CD8-positive, alpha-beta memory T cell (primary cell): ENCODE measurements around the gene SPESP1. TPM values are rescaled to one million over a fixed set of nuclear protein-coding genes. Genes with fewer than 3 reads are reported as not detected.

Experiments
- CTCF ChIA-PET: fragments of 350-600 bp; sonication (Branson Sonifier 250); formaldehyde crosslinking; loops from one replicate; lab custom pipeline; 2021; ENCODE audit warnings: antibody characterized with exemption; lab: Charles Lee
- POLR2A ChIA-PET: fragments of 350-600 bp; sonication (Branson Sonifier 250); formaldehyde crosslinking; loops from one replicate; lab custom pipeline; 2021; ENCODE audit warnings: antibody characterized with exemption; lab: Charles Lee
- DNase-seq, 5 donors: peaks; one replicate each; pipeline versions ENCODE4 v3.0.0 to v3.0.0-alpha.2; 2020 to 2022; ENCODE audit warnings: mixed read lengths in 1 of 5
- H3K27ac ChIP-seq: one replicate; pipeline ENCODE4 v1.7.0; 2013; ENCODE audit warnings: low read depth, mild to moderate bottlenecking, low read length, moderate library complexity
- H3K27me3 ChIP-seq: 2 replicates; pipeline ENCODE4 v1.7.0; 2013; ENCODE audit warnings: low read length, mild to moderate bottlenecking; ENCODE audit not compliant: insufficient read depth, poor library complexity, severe bottlenecking
- H3K36me3 ChIP-seq: 2 replicates; pipeline ENCODE4 v1.7.0; 2013; ENCODE audit warnings: mild to moderate bottlenecking, low read length, moderate library complexity; ENCODE audit not compliant: insufficient read depth
- H3K4me1 ChIP-seq: 2 replicates; pipeline ENCODE4 v1.7.0; 2013; ENCODE audit warnings: mild to moderate bottlenecking, low read length, moderate library complexity; ENCODE audit not compliant: insufficient read depth
- H3K4me3 ChIP-seq: 2 replicates; pipeline ENCODE4 v1.7.0; 2013; ENCODE audit warnings: mild to moderate bottlenecking, low read length
- H3K9me3 ChIP-seq: 2 replicates; pipeline ENCODE4 v1.7.0; 2013; ENCODE audit warnings: mild to moderate bottlenecking, low read length
- H3K27ac Mint-ChIP-seq, 8 donors: one replicate each; pipeline ENCODE4 v1.8.0; 2020 to 2021; ENCODE audit warnings: mixed read lengths in 8 of 8, mild to moderate bottlenecking in 6 of 8, inconsistent platforms in 3 of 8, moderate library complexity in 3 of 8
- H3K27me3 Mint-ChIP-seq, 2 donors: one replicate each; pipeline ENCODE4 v1.8.0; 2020 to 2021; ENCODE audit warnings: mixed read lengths in 2 of 2, mild to moderate bottlenecking in 1 of 2, moderate library complexity in 1 of 2
- H3K36me3 Mint-ChIP-seq, 3 donors: one replicate each; pipeline ENCODE4 v1.8.0; 2020 to 2021; ENCODE audit warnings: mixed read lengths in 3 of 3, inconsistent platforms in 1 of 3, mild to moderate bottlenecking in 1 of 3
- H3K4me1 Mint-ChIP-seq, 3 donors: one replicate each; pipeline ENCODE4 v1.8.0; 2020 to 2021; ENCODE audit warnings: mixed read lengths in 3 of 3, inconsistent platforms in 1 of 3, mild to moderate bottlenecking in 1 of 3
- H3K4me3 Mint-ChIP-seq, 7 donors: one replicate each; pipeline ENCODE4 v1.8.0; 2020 to 2021; ENCODE audit warnings: mixed read lengths in 7 of 7, mild to moderate bottlenecking in 6 of 7, moderate library complexity in 4 of 7, inconsistent platforms in 2 of 7
- H3K9me3 Mint-ChIP-seq, 5 donors: one replicate each; pipeline ENCODE4 v1.8.0; 2020 to 2022; ENCODE audit warnings: mixed read lengths in 5 of 5, mild to moderate bottlenecking in 3 of 5, moderate library complexity in 2 of 5, inconsistent platforms in 1 of 5
- polyA plus RNA-seq: library from polyadenylated mRNA; unstranded; fragments of 300-500 nt; fragmentation: Illumina TruSeq; gene quantifications from one replicate; pipeline ENCODE4 v1.2.3, GENCODE V29; 2021
- total RNA-seq, 2 experiments: library from RNA; stranded (reverse); gene quantifications; one replicate each; pipeline ENCODE4 v1.2.3, GENCODE V29; 2021

Gene SPESP1
- total and polyA plus RNA-seq, 3 experiments from 2014 or later: 0.63 to 1.0 (median 0.86) TPM

DNA sequence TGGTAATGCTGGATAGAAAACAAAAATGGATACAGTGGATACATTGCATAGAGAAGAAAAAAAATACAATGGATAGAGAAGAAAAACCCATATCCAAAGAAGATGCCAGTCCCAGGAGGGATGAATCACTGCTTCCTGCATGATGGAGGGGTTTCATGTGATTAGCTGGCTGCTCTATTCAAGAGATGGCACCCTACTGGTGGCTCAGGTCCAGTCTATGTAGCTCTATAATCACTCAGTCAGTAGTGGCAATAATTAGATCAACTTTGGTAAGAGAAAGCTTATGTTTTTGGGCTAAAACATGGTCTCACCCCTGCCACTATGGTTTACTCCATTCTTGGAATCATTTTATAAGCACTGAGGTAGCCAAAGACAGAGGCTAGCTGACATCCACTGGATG lies 50.5 kb downstream of the SPESP1 start:
- CTCF ChIA-PET: no interaction called here
- no peaks in the 10 kb centered on the region for H3K9me3 ChIP-seq
- H3K9me3 Mint-ChIP-seq: peaks cover 7 to 18% (median 11%) of the 10 kb centered on the region in 5 donors
- H3K36me3 ChIP-seq: no peaks in the 10 kb centered on the region
- peaks cover 0 to 4% (median 0%) of the 10 kb centered on the region in 3 donors for H3K36me3 Mint-ChIP-seq
- H3K27ac Mint-ChIP-seq: no peak overlapping the region
- H3K4me1 ChIP-seq: no peaks in the 10 kb centered on the region
- H3K27me3 Mint-ChIP-seq: peaks cover 2 to 22% of the 10 kb centered on the region in 2 donors
- no peak overlapping the region for H3K4me3 ChIP-seq
- H3K4me3 Mint-ChIP-seq: no peak overlapping the region
- H3K27ac ChIP-seq: no peak overlapping the region
- POLR2A ChIA-PET: no interaction called here
- DNase-seq: no peak
- no peaks in the 10 kb centered on the region for H3K4me1 Mint-ChIP-seq
- H3K27me3 ChIP-seq: no peaks in the 10 kb centered on the region

DNA sequence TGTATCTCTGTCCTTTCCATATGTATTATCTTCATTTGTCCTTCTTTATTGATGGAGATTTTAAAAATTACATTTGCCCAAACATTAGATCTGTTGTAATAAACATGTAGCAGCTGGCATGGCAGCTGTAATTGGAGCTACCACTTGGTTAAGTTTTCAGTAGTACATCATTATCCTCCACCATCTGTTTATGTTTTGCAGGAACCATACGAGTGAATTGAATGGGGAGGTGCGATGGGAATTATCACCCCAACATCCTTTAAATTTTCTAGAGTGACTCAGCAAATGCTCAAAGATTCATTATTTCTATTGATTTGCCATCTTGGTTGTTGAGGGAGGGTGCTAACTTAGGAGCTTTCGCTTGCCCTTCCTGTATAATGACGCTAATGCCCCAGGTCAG lies 51.6 kb downstream of the SPESP1 start:
- no peak for DNase-seq
- no peaks in the 10 kb centered on the region for H3K36me3 ChIP-seq
- H3K9me3 ChIP-seq: no peaks in the 10 kb centered on the region
- Mint-ChIP-seq H3K4me3 (no peak overlapping the region), H3K36me3 (peaks cover 0 to 4% (median 0%) of the 10 kb centered on the region in 3 donors), H3K9me3 (peaks cover 4 to 15% (median 11%) of the 10 kb centered on the region in 5 donors), H3K4me1 (no peaks in the 10 kb centered on the region), H3K27me3 (peaks cover 2 to 22% of the 10 kb centered on the region in 2 donors), H3K27ac (no peak overlapping the region)
- H3K27me3 ChIP-seq: no peaks in the 10 kb centered on the region
- POLR2A ChIA-PET: no interaction called here
- CTCF ChIA-PET: no interaction called here
- no peak overlapping the region for H3K4me3 ChIP-seq
- H3K27ac ChIP-seq: no peak overlapping the region
- no peaks in the 10 kb centered on the region for H3K4me1 ChIP-seq

- Histone ChIP-seq H3K4me1 (no peaks in the 10 kb centered on the region), H3K4me3 (no peak overlapping the region), H3K36me3 (no peaks in the 10 kb centered on the region), H3K27me3 (no peaks in the 10 kb centered on the region), H3K27ac (no peak overlapping the region), H3K9me3 (no peaks in the 10 kb centered on the region)
- H3K4me3 Mint-ChIP-seq: no peak overlapping the region
- no peaks in the 10 kb centered on the region for H3K36me3 Mint-ChIP-seq
- no peak overlapping the region for H3K27ac Mint-ChIP-seq
- H3K27me3 Mint-ChIP-seq: peaks cover 6 to 27% of the 10 kb centered on the region in 2 donors
- H3K4me1 Mint-ChIP-seq: no peaks in the 10 kb centered on the region
- CTCF ChIA-PET: no interaction called here
- POLR2A ChIA-PET: no interaction called here
- H3K9me3 Mint-ChIP-seq: peaks cover 0 to 7% (median 3%) of the 10 kb centered on the region in 5 donors
- DNase-seq: no peak
These were observed 52.7 kb downstream of the SPESP1 start for GRCh38 chr15:68982976-68983563.

GRCh38 chr15:68983961-68984481 lies 53.7 kb downstream of the SPESP1 start:
- DNase-seq: no peak
- no peak overlapping the region for H3K4me3 ChIP-seq
- no peaks in the 10 kb centered on the region for H3K9me3 Mint-ChIP-seq
- H3K4me3 Mint-ChIP-seq: no peak overlapping the region
- peaks cover 6 to 31% of the 10 kb centered on the region in 2 donors for H3K27me3 Mint-ChIP-seq
- CTCF ChIA-PET: no interaction called here
- POLR2A ChIA-PET: no interaction called here
- H3K27ac ChIP-seq: peak overlapping the region; percentile 48
- H3K36me3 ChIP-seq: no peaks in the 10 kb centered on the region
- no peak overlapping the region for H3K27ac Mint-ChIP-seq
- no peaks in the 10 kb centered on the region for H3K4me1 ChIP-seq
- no peaks in the 10 kb centered on the region for H3K4me1 Mint-ChIP-seq
- H3K9me3 ChIP-seq: no peaks in the 10 kb centered on the region
- no peaks in the 10 kb centered on the region for H3K36me3 Mint-ChIP-seq
- H3K27me3 ChIP-seq: no peaks in the 10 kb centered on the region

GRCh38 chr15:68984586-68984985 lies 54.3 kb downstream of the SPESP1 start:
- H3K4me3 Mint-ChIP-seq: no peak overlapping the region
- ChIA-PET CTCF (no interaction called here), POLR2A (no interaction called here)
- no peak overlapping the region for H3K27ac Mint-ChIP-seq
- no peaks in the 10 kb centered on the region for H3K9me3 ChIP-seq
- H3K36me3 ChIP-seq: no peaks in the 10 kb centered on the region
- no peak for DNase-seq
- H3K36me3 Mint-ChIP-seq: no peaks in the 10 kb centered on the region
- peak overlapping the region; percentile 48 for H3K27ac ChIP-seq
- H3K4me3 ChIP-seq: no peak overlapping the region
- no peaks in the 10 kb centered on the region for H3K27me3 ChIP-seq
- no peaks in the 10 kb centered on the region for H3K9me3 Mint-ChIP-seq
- H3K4me1 Mint-ChIP-seq: no peaks in the 10 kb centered on the region
- peaks cover 6 to 30% of the 10 kb centered on the region in 2 donors for H3K27me3 Mint-ChIP-seq
- H3K4me1 ChIP-seq: no peaks in the 10 kb centered on the region

DNA sequence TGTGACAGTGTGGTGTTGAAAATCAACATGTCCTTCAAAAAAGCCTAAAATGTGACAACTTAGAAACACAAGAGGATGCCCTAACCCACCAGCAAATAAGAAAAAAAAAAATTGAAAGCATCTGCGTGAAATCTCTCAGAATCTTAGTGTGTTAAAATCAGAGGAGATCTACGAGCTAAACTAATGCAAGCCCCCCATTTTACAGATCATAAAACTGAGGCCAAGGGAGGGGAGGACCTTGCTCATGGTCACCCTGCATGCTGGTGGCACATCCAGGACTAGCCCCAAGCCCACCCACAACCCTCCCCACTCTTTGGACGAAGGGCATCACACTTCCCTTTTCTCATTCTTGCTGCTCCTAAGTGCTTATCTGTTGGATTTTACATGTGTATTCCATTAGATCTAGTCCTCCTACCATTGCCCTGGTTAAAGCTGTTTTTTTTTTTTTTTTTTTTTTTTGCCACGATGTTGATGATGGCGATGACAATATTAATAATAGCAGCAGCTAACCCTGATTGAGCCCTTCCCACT lies 55.1 kb downstream of the SPESP1 start:
- no peak overlapping the region for H3K4me3 ChIP-seq
- ChIA-PET CTCF (no interaction called here), POLR2A (no interaction called here)
- no peak overlapping the region for H3K27ac Mint-ChIP-seq
- no peak overlapping the region for H3K27ac ChIP-seq
- H3K27me3 Mint-ChIP-seq: peaks cover 6 to 30% of the 10 kb centered on the region in 2 donors
- no peaks in the 10 kb centered on the region for H3K4me1 Mint-ChIP-seq
- H3K27me3 ChIP-seq: no peaks in the 10 kb centered on the region
- H3K4me1 ChIP-seq: no peaks in the 10 kb centered on the region
- H3K9me3 Mint-ChIP-seq: no peaks in the 10 kb centered on the region
- no peak overlapping the region for H3K4me3 Mint-ChIP-seq
- DNase-seq: no peak
- H3K9me3 ChIP-seq: no peaks in the 10 kb centered on the region
- H3K36me3 ChIP-seq: no peaks in the 10 kb centered on the region
- no peaks in the 10 kb centered on the region for H3K36me3 Mint-ChIP-seq

- peaks cover 6 to 29% of the 10 kb centered on the region in 2 donors for H3K27me3 Mint-ChIP-seq
- no peak for DNase-seq
- H3K4me1 Mint-ChIP-seq: no peaks in the 10 kb centered on the region
- Histone ChIP-seq H3K27ac (no peak overlapping the region), H3K9me3 (no peaks in the 10 kb centered on the region), H3K4me1 (no peaks in the 10 kb centered on the region), H3K27me3 (no peaks in the 10 kb centered on the region), H3K4me3 (no peak overlapping the region), H3K36me3 (no peaks in the 10 kb centered on the region)
- H3K27ac Mint-ChIP-seq: no peak overlapping the region
- POLR2A ChIA-PET: no interaction called here
- no peaks in the 10 kb centered on the region for H3K9me3 Mint-ChIP-seq
- H3K36me3 Mint-ChIP-seq: no peaks in the 10 kb centered on the region
- H3K4me3 Mint-ChIP-seq: no peak overlapping the region
- CTCF ChIA-PET: no interaction called here
These were observed 56.0 kb downstream of the SPESP1 start for GRCh38 chr15:68986322-68986721.

DNA sequence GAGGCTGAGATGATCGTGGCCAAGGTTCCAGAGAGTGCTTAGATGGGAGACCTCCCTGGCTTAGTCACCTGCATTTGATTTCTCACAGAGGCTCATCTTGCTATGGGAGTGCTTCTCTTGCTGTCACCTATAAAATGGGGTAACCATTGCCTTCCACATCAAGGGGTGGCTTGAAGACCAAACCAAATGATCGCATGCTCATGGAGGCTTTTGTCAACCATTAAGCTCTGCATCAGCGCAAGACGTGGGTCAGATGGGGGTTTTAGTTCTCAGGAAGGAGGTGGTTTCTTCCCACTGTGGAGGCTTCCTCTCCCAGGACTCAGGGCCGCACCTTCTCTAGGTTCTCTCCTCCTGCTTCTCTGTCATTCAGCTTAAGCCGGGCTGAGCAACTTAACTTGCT lies 56.8 kb downstream of the SPESP1 start:
- H3K36me3 Mint-ChIP-seq: no peaks in the 10 kb centered on the region

More for the DNA sequence above, 56.8 kb downstream of the SPESP1 start:
- H3K4me1 ChIP-seq: no peaks in the 10 kb centered on the region
- POLR2A ChIA-PET: no interaction called here
- H3K27me3 Mint-ChIP-seq: peaks cover 6 to 28% of the 10 kb centered on the region in 2 donors
- no peak overlapping the region for H3K4me3 Mint-ChIP-seq
- H3K36me3 ChIP-seq: no peaks in the 10 kb centered on the region
- no peaks in the 10 kb centered on the region for H3K4me1 Mint-ChIP-seq
- no peaks in the 10 kb centered on the region for H3K9me3 Mint-ChIP-seq
- no peak overlapping the region for H3K27ac Mint-ChIP-seq
- H3K27ac ChIP-seq: no peak overlapping the region
- no peak for DNase-seq
- no peak overlapping the region for H3K4me3 ChIP-seq
- CTCF ChIA-PET: no interaction called here
- H3K9me3 ChIP-seq: no peaks in the 10 kb centered on the region
- H3K27me3 ChIP-seq: no peaks in the 10 kb centered on the region
